ENCODE data around the gene EXT2.

- no peak for TF ChIP-seq CTCF (conservative IDR thresholded peaks at IDR 0.05 in 1 of 2, IDR thresholded peaks at IDR 0.05 in 1 of 2; ENCODE audit: low read depth in 1 of 2, low read length in 2 of 2)
- no peak for TF ChIP-seq EZH2 (IDR thresholded peaks at IDR 0.05; ENCODE audit: low read length, missing control alignments)
Measured at GRCh38 chr11:44079376-44079775, 16.1 kb upstream of the EXT2 start.
